ENCODE data around the gene RAB6D. TPM values are rescaled to one million over a fixed set of nuclear protein-coding genes. Genes with fewer than 3 reads are reported as not detected.
"Not testable (repeated sequence)": the region's sequence is repeated elsewhere in the genome, so short reads cannot be mapped to it uniquely, and the experiment has no call there.

Gene RAB6D
- total and polyA plus RNA-seq, 9 donors = 0.09 to 1.8 (median 1.4) TPM

- not testable (repeated sequence) for H3K9me3 ChIP-seq (replicated peaks; ENCODE audit: control insufficient read depth, low read depth, low read length); H3K36me3 ChIP-seq (ENCODE audit: control insufficient read depth, insufficient read depth, low read length); H3K27ac ChIP-seq (ENCODE audit: low read length); H3K4me1 ChIP-seq (ENCODE audit: control insufficient read depth, insufficient read depth, low read length); H3K4me3 ChIP-seq (ENCODE audit: low read length)
- 4% methylated on average over 26 of the region's 29 CpGs for WGBS (ENCODE audit: insufficient coverage)
- peaks cover 22% of the 10 kb centered on the region for H3K27me3 ChIP-seq (ENCODE audit: control insufficient read depth, insufficient read depth, low read length)
- peak; percentile 22 for DNase-seq
Measured at GRCh38 chr2:131395024-131395645, 31.2 kb upstream of the RAB6D start.

- WGBS (ENCODE audit: insufficient coverage) = 2% methylated on average over 35 of the region's 45 CpGs
- H3K9me3 ChIP-seq (replicated peaks; ENCODE audit: control insufficient read depth, low read depth, low read length) = no peaks in the 10 kb centered on the region
- H3K27me3 ChIP-seq (ENCODE audit: control insufficient read depth, insufficient read depth, low read length) = peaks cover 22% of the 10 kb centered on the region
- H3K4me3 ChIP-seq (ENCODE audit: low read length) = no peak overlapping the region
- no peak overlapping the region for H3K27ac ChIP-seq (ENCODE audit: low read length)
- DNase-seq = peak; percentile 25
- H3K4me1 ChIP-seq (ENCODE audit: control insufficient read depth, insufficient read depth, low read length) = peaks cover 3% of the 10 kb centered on the region
- H3K36me3 ChIP-seq (ENCODE audit: control insufficient read depth, insufficient read depth, low read length) = no peaks in the 10 kb centered on the region
Measured at GRCh38 chr2:131394147-131394931, 30.4 kb upstream of the RAB6D start.

- H3K4me1 ChIP-seq (ENCODE audit: control insufficient read depth, insufficient read depth, low read length); H3K36me3 ChIP-seq (ENCODE audit: control insufficient read depth, insufficient read depth, low read length); DNase-seq; H3K9me3 ChIP-seq (replicated peaks; ENCODE audit: control insufficient read depth, low read depth, low read length); H3K27ac ChIP-seq (ENCODE audit: low read length); H3K4me3 ChIP-seq (ENCODE audit: low read length): not testable (repeated sequence)
- WGBS (ENCODE audit: insufficient coverage) = 82% methylated on average over 1 of the region's 9 CpGs
- peaks cover 22% of the 10 kb centered on the region for H3K27me3 ChIP-seq (ENCODE audit: control insufficient read depth, insufficient read depth, low read length)
Measured at GRCh38 chr2:131391953-131392352, 28.0 kb upstream of the RAB6D start.

- not testable (repeated sequence) for H3K4me3 ChIP-seq (ENCODE audit: low read length); H3K36me3 ChIP-seq (ENCODE audit: control insufficient read depth, insufficient read depth, low read length); H3K4me1 ChIP-seq (ENCODE audit: control insufficient read depth, insufficient read depth, low read length); H3K9me3 ChIP-seq (replicated peaks; ENCODE audit: control insufficient read depth, low read depth, low read length); DNase-seq; H3K27ac ChIP-seq (ENCODE audit: low read length)
- 88% methylated on average over 9 of the region's 11 CpGs for WGBS (ENCODE audit: insufficient coverage)
- H3K27me3 ChIP-seq (ENCODE audit: control insufficient read depth, insufficient read depth, low read length) = peaks cover 22% of the 10 kb centered on the region
Measured at GRCh38 chr2:131391471-131391870, 27.5 kb upstream of the RAB6D start.

GRCh38 chr2:131390495-131391130, 26.6 kb upstream of the RAB6D start:
- H3K4me3 ChIP-seq (ENCODE audit: low read length); H3K27ac ChIP-seq (ENCODE audit: low read length); H3K4me1 ChIP-seq (ENCODE audit: control insufficient read depth, insufficient read depth, low read length); H3K9me3 ChIP-seq (replicated peaks; ENCODE audit: control insufficient read depth, low read depth, low read length); H3K36me3 ChIP-seq (ENCODE audit: control insufficient read depth, insufficient read depth, low read length); DNase-seq: not testable (repeated sequence)
- H3K27me3 ChIP-seq (ENCODE audit: control insufficient read depth, insufficient read depth, low read length) = peaks cover 19% of the 10 kb centered on the region
- WGBS (ENCODE audit: insufficient coverage) = 100% methylated on average over 1 of the region's 9 CpGs

GRCh38 chr2:131389657-131390056, 25.7 kb upstream of the RAB6D start:
- Histone ChIP-seq H3K27me3 (ENCODE audit: control insufficient read depth, insufficient read depth, low read length) (peaks cover 12% of the 10 kb centered on the region), H3K4me1 (ENCODE audit: control insufficient read depth, insufficient read depth, low read length) (peaks cover 3% of the 10 kb centered on the region), H3K9me3 (replicated peaks; ENCODE audit: control insufficient read depth, low read depth, low read length) (no peaks in the 10 kb centered on the region), H3K36me3 (ENCODE audit: control insufficient read depth, insufficient read depth, low read length) (no peaks in the 10 kb centered on the region), H3K27ac (ENCODE audit: low read length) (no peak overlapping the region), H3K4me3 (ENCODE audit: low read length) (no peak overlapping the region)
- no peak for DNase-seq
- 93% methylated on average over 7 of the region's 10 CpGs for WGBS (ENCODE audit: insufficient coverage)

GRCh38 chr2:131388834-131389233, 24.9 kb upstream of the RAB6D start:
- DNase-seq; H3K27me3 ChIP-seq (ENCODE audit: control insufficient read depth, insufficient read depth, low read length); H3K4me1 ChIP-seq (ENCODE audit: control insufficient read depth, insufficient read depth, low read length); H3K27ac ChIP-seq (ENCODE audit: low read length); H3K4me3 ChIP-seq (ENCODE audit: low read length); H3K9me3 ChIP-seq (replicated peaks; ENCODE audit: control insufficient read depth, low read depth, low read length); H3K36me3 ChIP-seq (ENCODE audit: control insufficient read depth, insufficient read depth, low read length): not testable (repeated sequence)
- 62% methylated on average over 5 of the region's 6 CpGs for WGBS (ENCODE audit: insufficient coverage)

- not testable (repeated sequence) for H3K4me3 ChIP-seq (ENCODE audit: low read length); H3K27ac ChIP-seq (ENCODE audit: low read length); H3K4me1 ChIP-seq (ENCODE audit: control insufficient read depth, insufficient read depth, low read length); H3K27me3 ChIP-seq (ENCODE audit: control insufficient read depth, insufficient read depth, low read length); H3K36me3 ChIP-seq (ENCODE audit: control insufficient read depth, insufficient read depth, low read length); DNase-seq; H3K9me3 ChIP-seq (replicated peaks; ENCODE audit: control insufficient read depth, low read depth, low read length)
- WGBS (ENCODE audit: insufficient coverage) = 100% methylated on average over 1 of the region's 1 CpG
Measured at GRCh38 chr2:131373111-131373510, 9.1 kb upstream of the RAB6D start.

- Histone ChIP-seq H3K4me3 (ENCODE audit: low read length) (no peak overlapping the region), H3K9me3 (replicated peaks; ENCODE audit: control insufficient read depth, low read depth, low read length) (no peaks in the 10 kb centered on the region), H3K27ac (ENCODE audit: low read length) (no peak overlapping the region), H3K36me3 (ENCODE audit: control insufficient read depth, insufficient read depth, low read length) (no peaks in the 10 kb centered on the region), H3K4me1 (ENCODE audit: control insufficient read depth, insufficient read depth, low read length) (no peaks in the 10 kb centered on the region), H3K27me3 (ENCODE audit: control insufficient read depth, insufficient read depth, low read length) (peaks cover 6% of the 10 kb centered on the region)
- 90% methylated on average over 6 of the region's 6 CpGs for WGBS (ENCODE audit: insufficient coverage)
- no peak for DNase-seq
Measured at GRCh38 chr2:131369954-131370353, 6.0 kb upstream of the RAB6D start.

- H3K27me3 ChIP-seq (ENCODE audit: control insufficient read depth, insufficient read depth, low read length) = peaks cover 13% of the 10 kb centered on the region
- DNase-seq; H3K36me3 ChIP-seq (ENCODE audit: control insufficient read depth, insufficient read depth, low read length); H3K4me1 ChIP-seq (ENCODE audit: control insufficient read depth, insufficient read depth, low read length); H3K9me3 ChIP-seq (replicated peaks; ENCODE audit: control insufficient read depth, low read depth, low read length); H3K4me3 ChIP-seq (ENCODE audit: low read length); H3K27ac ChIP-seq (ENCODE audit: low read length): not testable (repeated sequence)
- 83% methylated on average over 1 of the region's 9 CpGs for WGBS (ENCODE audit: insufficient coverage)
Measured at GRCh38 chr2:131368493-131369066, 4.6 kb upstream of the RAB6D start.

Data from muscle of leg (tissue), 11 donors.